Hepatocyte (in vitro differentiated cells): ENCODE measurements around the gene SOS2. TPM values are rescaled to one million over a fixed set of nuclear protein-coding genes. Genes with fewer than 3 reads are reported as not detected.

Experiments
- DNase-seq: peaks from one replicate; pipeline ENCODE4 v3.0.0-alpha.2; 2016; ENCODE audit warnings: low spot score
- H2AFZ ChIP-seq: fragments of 200-600 bp; sonication (generic); 2 replicates; pipeline ENCODE4 v1.6.0; 2016; ENCODE audit warnings: antibody characterized with exemption, mild to moderate bottlenecking
- H3K27ac ChIP-seq: fragments of 200-600 bp; sonication (generic); 2 replicates; pipeline ENCODE4 v1.5.1; 2016; ENCODE audit warnings: mild to moderate bottlenecking
- H3K27me3 ChIP-seq: fragments of 200-600 bp; sonication (generic); 2 replicates; pipeline ENCODE4 v1.6.1; 2016
- H3K36me3 ChIP-seq: fragments of 200-600 bp; sonication (generic); replicated peaks from 2 replicates; pipeline ENCODE4 v1.5.1; 2016; ENCODE audit warnings: low read depth; ENCODE audit not compliant: insufficient read depth
- H3K4me1 ChIP-seq: fragments of 200-600 bp; sonication (generic); 2 replicates; pipeline ENCODE4 v1.5.1; 2016; ENCODE audit warnings: mild to moderate bottlenecking, moderate library complexity; ENCODE audit not compliant: insufficient read depth
- H3K4me2 ChIP-seq: fragments of 200-600 bp; sonication (generic); 2 replicates; pipeline ENCODE4 v1.6.0; 2016
- H3K4me3 ChIP-seq: fragments of 200-600 bp; sonication (generic); 2 replicates; pipeline ENCODE4 v1.5.1; 2016; ENCODE audit warnings: mild to moderate bottlenecking
- H3K79me2 ChIP-seq: fragments of 200-600 bp; sonication (generic); 2 replicates; pipeline ENCODE4 v1.6.0; 2017; ENCODE audit warnings: mild to moderate bottlenecking
- H3K9me2 ChIP-seq: fragments of 200-600 bp; sonication (generic); replicated peaks from 2 replicates; pipeline ENCODE4 v1.6.0; 2017; ENCODE audit warnings: mild to moderate bottlenecking; ENCODE audit not compliant: insufficient read depth
- H3K9me3 ChIP-seq: fragments of 200-600 bp; sonication (generic); 2 replicates; pipeline ENCODE4 v1.5.1; 2016; ENCODE audit warnings: low read depth, mild to moderate bottlenecking
- H4K20me1 ChIP-seq: fragments of 200-600 bp; sonication (generic); 2 replicates; pipeline ENCODE4 v1.6.0; 2016; ENCODE audit warnings: mild to moderate bottlenecking; ENCODE audit not compliant: insufficient read depth, poor library complexity, severe bottlenecking
- EZH2 ChIP-seq: fragments of 200-600 bp; sonication (generic); IDR thresholded peaks from 2 replicates; pipeline ENCODE4 v1.6.1; 2016; ENCODE audit warnings: antibody characterized with exemption, mild to moderate bottlenecking, borderline replicate concordance
- EZH2phosphoT487 ChIP-seq: fragments of 200-600 bp; sonication (generic); IDR thresholded peaks from one replicate; pipeline ENCODE4 v1.6.1; 2018; ENCODE audit warnings: antibody characterized with exemption, mild to moderate bottlenecking, low read depth, moderate library complexity; ENCODE audit not compliant: unreplicated experiment, severe bottlenecking
- whole genome bisulfite sequencing: methylation state at CpG from one replicate; pipeline ENCODE4 v1.1.6; 2016; ENCODE audit warnings: low lambda C conversion rate; ENCODE audit errors: missing lambda C conversion rate; 5-methylcytosine and 5-hydroxymethylcytosine counted together
- polyA plus RNA-seq: library from polyadenylated mRNA; unstranded; fragments of >200 nt; fragmentation: Nextera tagmentation; extraction: Ambion mirVana; gene quantifications from 2 replicates; pipeline ENCODE4 v1.2.1, GENCODE V29; 2016
- total RNA-seq: library from RNA; depleted of rRNA; stranded (reverse); fragments of >200 nt; gene quantifications from 2 replicates; pipeline ENCODE4 v1.2.3, GENCODE V29; 2014
- TF ChIP-seq, protein P1 (sequence below): fragments of 200-600 bp; sonication (generic); IDR thresholded peaks from 2 replicates; pipeline ENCODE4 v1.5.1; 2016; ENCODE audit warnings: antibody characterized with exemption, mild to moderate bottlenecking; ENCODE audit not compliant: poor library complexity

SOS2 gene
- total and polyA plus RNA-seq, 2 experiments from 2014 or later, result 12.9 to 28.7 TPM

DNA sequence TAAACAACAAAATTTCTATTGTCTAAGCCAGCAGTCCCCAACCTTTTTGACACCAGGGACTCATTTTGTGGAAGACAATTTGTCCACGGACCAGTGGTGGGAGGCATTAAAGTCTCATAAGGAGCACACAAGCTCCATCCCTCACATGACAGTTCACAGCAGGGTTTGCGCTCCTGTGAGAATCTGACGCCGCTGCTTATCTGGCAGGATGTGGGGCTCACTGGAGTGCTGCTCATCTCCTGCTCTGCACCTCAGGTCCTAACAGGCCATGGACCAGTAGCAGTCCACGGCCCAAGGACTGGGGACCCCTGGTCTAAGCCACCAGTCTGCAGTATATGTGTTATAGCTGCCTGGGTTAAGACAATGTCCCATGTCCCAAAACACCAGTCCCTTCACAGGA is 142.2 kb downstream of the SOS2 start:
- no peak overlapping the region for H3K4me2 ChIP-seq
- no peaks in the 10 kb centered on the region for H3K4me1 ChIP-seq
- H3K4me3 ChIP-seq, result no peak overlapping the region
- 93% methylated on average over 5 of the region's 5 CpGs for WGBS
- H3K27me3 ChIP-seq, result no peaks in the 10 kb centered on the region
- no peak overlapping the region for H3K27ac ChIP-seq
- H3K9me2 ChIP-seq, result no peaks in the 10 kb centered on the region
- H3K36me3 ChIP-seq, result no peaks in the 10 kb centered on the region
- no peaks in the 10 kb centered on the region for H4K20me1 ChIP-seq
- no peak for TF ChIP-seq EZH2
- TF ChIP-seq, protein P1, sequence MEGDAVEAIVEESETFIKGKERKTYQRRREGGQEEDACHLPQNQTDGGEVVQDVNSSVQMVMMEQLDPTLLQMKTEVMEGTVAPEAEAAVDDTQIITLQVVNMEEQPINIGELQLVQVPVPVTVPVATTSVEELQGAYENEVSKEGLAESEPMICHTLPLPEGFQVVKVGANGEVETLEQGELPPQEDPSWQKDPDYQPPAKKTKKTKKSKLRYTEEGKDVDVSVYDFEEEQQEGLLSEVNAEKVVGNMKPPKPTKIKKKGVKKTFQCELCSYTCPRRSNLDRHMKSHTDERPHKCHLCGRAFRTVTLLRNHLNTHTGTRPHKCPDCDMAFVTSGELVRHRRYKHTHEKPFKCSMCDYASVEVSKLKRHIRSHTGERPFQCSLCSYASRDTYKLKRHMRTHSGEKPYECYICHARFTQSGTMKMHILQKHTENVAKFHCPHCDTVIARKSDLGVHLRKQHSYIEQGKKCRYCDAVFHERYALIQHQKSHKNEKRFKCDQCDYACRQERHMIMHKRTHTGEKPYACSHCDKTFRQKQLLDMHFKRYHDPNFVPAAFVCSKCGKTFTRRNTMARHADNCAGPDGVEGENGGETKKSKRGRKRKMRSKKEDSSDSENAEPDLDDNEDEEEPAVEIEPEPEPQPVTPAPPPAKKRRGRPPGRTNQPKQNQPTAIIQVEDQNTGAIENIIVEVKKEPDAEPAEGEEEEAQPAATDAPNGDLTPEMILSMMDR, result no peak
- no peak for TF ChIP-seq EZH2phosphoT487
- H3K9me3 ChIP-seq, result no peaks in the 10 kb centered on the region
- H3K79me2 ChIP-seq, result no peaks in the 10 kb centered on the region
- H2AFZ ChIP-seq, result no peak overlapping the region
- DNase-seq, result no peak

DNA sequence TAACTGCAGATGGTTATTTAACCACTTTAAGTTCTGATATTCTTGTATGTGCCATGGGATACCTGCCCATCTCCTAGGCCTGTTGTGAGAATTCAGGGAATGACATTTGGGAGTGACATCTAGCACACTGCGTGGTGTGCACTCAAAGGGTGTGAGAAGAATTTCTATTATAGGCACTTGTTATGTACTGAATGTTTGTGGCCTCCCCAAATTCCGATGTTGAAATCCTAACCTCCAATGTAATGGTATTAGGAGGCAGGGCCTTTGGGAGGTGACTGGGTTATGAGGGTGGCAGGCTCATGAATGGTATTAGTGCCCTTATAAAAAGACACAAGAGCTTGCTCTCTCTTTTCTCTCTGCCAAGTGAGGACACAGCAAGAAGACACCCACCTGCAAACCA is 142.6 kb downstream of the SOS2 start:
- TF ChIP-seq EZH2 (no peak), EZH2phosphoT487 (no peak)
- TF ChIP-seq, protein P1, result no peak
- no peaks in the 10 kb centered on the region for H3K79me2 ChIP-seq

DNA sequence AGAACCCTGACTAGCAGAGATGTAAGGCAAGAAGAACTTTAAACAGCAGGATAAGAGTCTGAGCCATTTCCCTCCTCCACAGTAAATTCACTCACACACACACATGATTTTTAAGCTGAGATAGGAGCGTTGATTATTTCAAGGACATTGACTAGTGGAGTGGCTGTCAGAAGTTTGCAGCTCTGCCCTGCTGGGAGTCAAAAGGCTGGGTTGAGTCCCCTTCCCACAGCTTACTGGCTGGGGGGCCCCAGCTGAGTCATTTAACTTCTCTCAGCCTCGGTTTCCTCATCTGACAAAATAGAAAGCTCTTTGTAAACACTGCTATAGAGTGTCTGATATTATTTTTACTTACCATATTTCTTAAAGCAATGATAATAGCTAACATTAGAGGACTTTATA is 143.3 kb downstream of the SOS2 start:
- H3K4me3 ChIP-seq, result no peak overlapping the region
- H3K4me1 ChIP-seq, result no peaks in the 10 kb centered on the region
- H3K36me3 ChIP-seq, result no peaks in the 10 kb centered on the region
- H3K9me2 ChIP-seq, result no peaks in the 10 kb centered on the region
- TF ChIP-seq, protein P1, result no peak
- TF ChIP-seq EZH2phosphoT487 (no peak), EZH2 (no peak)
- 81% methylated on average over 2 of the region's 2 CpGs for WGBS
- H3K27me3 ChIP-seq, result no peaks in the 10 kb centered on the region
- DNase-seq, result no peak
- H3K4me2 ChIP-seq, result no peak overlapping the region
- H4K20me1 ChIP-seq, result no peaks in the 10 kb centered on the region
- H2AFZ ChIP-seq, result no peak overlapping the region
- no peak overlapping the region for H3K27ac ChIP-seq
- H3K79me2 ChIP-seq, result no peaks in the 10 kb centered on the region
- no peaks in the 10 kb centered on the region for H3K9me3 ChIP-seq

More for the DNA sequence above, 142.6 kb downstream of the SOS2 start:
- no peak for DNase-seq
- H3K9me3 ChIP-seq, result no peaks in the 10 kb centered on the region
- H3K27me3 ChIP-seq, result no peaks in the 10 kb centered on the region
- no peaks in the 10 kb centered on the region for H3K9me2 ChIP-seq
- H3K36me3 ChIP-seq, result no peaks in the 10 kb centered on the region
- 48% methylated on average over 2 of the region's 2 CpGs for WGBS
- no peaks in the 10 kb centered on the region for H3K4me1 ChIP-seq
- H4K20me1 ChIP-seq, result no peaks in the 10 kb centered on the region
- H2AFZ ChIP-seq, result no peak overlapping the region
- no peak overlapping the region for H3K27ac ChIP-seq
- H3K4me3 ChIP-seq, result no peak overlapping the region
- no peak overlapping the region for H3K4me2 ChIP-seq
